Testis (tissue), 2 donors: Measurements from ENCODE around the gene C1orf21.

Source experiments
- POLR2A ChIP-seq: fragments of 450-650 bp; IDR thresholded peaks from one replicate; pipeline ENCODE4 v1.6.1; 2017; ENCODE audit warnings: antibody characterized with exemption, mild to moderate bottlenecking, moderate library complexity
- TF ChIP-seq, protein P1 (sequence below), 3 experiments: fragments of 450-650 bp in 2 of 3; fragments of 200-600 bp in 1 of 3; sonication (generic) in 1 of 3; IDR thresholded peaks; one replicate each; pipeline ENCODE4 v1.5.1; 2016 to 2019; ENCODE audit warnings: antibody characterized with exemption in 3 of 3, mild to moderate bottlenecking in 2 of 3, moderate library complexity in 1 of 3

- TF ChIP-seq, protein P1, sequence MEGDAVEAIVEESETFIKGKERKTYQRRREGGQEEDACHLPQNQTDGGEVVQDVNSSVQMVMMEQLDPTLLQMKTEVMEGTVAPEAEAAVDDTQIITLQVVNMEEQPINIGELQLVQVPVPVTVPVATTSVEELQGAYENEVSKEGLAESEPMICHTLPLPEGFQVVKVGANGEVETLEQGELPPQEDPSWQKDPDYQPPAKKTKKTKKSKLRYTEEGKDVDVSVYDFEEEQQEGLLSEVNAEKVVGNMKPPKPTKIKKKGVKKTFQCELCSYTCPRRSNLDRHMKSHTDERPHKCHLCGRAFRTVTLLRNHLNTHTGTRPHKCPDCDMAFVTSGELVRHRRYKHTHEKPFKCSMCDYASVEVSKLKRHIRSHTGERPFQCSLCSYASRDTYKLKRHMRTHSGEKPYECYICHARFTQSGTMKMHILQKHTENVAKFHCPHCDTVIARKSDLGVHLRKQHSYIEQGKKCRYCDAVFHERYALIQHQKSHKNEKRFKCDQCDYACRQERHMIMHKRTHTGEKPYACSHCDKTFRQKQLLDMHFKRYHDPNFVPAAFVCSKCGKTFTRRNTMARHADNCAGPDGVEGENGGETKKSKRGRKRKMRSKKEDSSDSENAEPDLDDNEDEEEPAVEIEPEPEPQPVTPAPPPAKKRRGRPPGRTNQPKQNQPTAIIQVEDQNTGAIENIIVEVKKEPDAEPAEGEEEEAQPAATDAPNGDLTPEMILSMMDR (IDR thresholded peaks at IDR 0.05) = no peak
- no peak for TF ChIP-seq POLR2A
Observed at GRCh38 chr1:184443624-184444023, 56.8 kb downstream of the C1orf21 start.
